ENCODE data around the gene SLC41A3.
A peak's percentile ranks its signal among the peaks of the same experiment; 100 is the strongest.

The SLC41A3 gene

DNA sequence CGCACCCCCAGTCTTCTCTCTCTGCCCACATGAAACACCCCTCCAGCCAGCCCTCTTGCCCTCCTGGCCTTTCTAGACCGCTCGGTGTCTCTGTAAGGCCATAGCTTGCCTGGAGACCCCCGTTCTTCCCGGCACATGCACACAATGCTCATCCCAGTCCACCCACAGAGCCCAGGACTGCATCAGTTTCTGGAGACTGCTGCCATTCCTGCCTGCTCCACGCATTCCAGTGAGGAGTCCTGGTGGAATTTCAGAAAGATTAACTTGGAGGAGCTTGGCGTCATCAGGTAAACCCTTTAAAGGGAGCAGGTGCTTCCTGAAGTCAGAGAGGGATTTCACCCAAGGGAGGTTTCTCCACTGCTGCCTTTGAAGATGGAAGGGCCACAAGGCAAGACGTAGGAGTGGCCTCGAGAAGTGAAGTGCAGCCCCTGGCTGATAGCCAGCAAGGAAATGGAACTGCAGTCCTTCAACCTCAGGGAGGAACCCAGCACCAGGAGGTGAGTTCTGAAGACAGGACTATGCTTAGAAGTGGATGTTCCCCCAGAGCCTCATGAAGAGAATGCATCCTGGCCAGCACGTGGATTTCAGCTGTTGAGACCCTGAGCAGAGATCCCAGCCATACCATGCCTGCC, 19.2 kb downstream of the SLC41A3 start:
- Histone ChIP-seq H3K9me3 (ENCODE audit: control insufficient read depth in 1 of 2, low read length in 2 of 2) (no peaks in the 10 kb centered on the region), H3K27ac (ENCODE audit: low read depth, low read length) (no peak overlapping the region), H3K4me1 (ENCODE audit: control insufficient read depth in 1 of 2, insufficient read depth in 2 of 2, low read length in 2 of 2) (peaks cover 0 to 11% of the 10 kb centered on the region in 2 donors), H3K36me3 (ENCODE audit: control insufficient read depth in 1 of 2, insufficient read depth in 2 of 2, low read length in 2 of 2) (peaks cover 0 to 9% of the 10 kb centered on the region in 2 donors), H3K27me3 (ENCODE audit: control insufficient read depth in 1 of 2, insufficient read depth in 2 of 2, low read length in 2 of 2) (no peaks in the 10 kb centered on the region), H3K4me3 (ENCODE audit: low read depth in 1 of 2, low read length in 2 of 2) (no peak overlapping the region), H3K9ac (ENCODE audit: low read depth in 1 of 2, low read length in 2 of 2) (no peak overlapping the region)

- no peaks in the 10 kb centered on the region for H3K27me3 ChIP-seq (ENCODE audit: control insufficient read depth in 1 of 2, insufficient read depth in 2 of 2, low read length in 2 of 2)
- H3K27ac ChIP-seq (ENCODE audit: low read depth, low read length) = no peak overlapping the region
- no peak overlapping the region for H3K4me3 ChIP-seq (ENCODE audit: low read depth in 1 of 2, low read length in 2 of 2)
- H3K9me3 ChIP-seq (ENCODE audit: control insufficient read depth in 1 of 2, low read length in 2 of 2) = no peaks in the 10 kb centered on the region
- H3K9ac ChIP-seq (ENCODE audit: low read depth in 1 of 2, low read length in 2 of 2) = no peak overlapping the region
- peaks cover 0 to 11% of the 10 kb centered on the region in 2 donors for H3K4me1 ChIP-seq (ENCODE audit: control insufficient read depth in 1 of 2, insufficient read depth in 2 of 2, low read length in 2 of 2)
- peaks cover 0 to 11% of the 10 kb centered on the region in 2 donors for H3K36me3 ChIP-seq (ENCODE audit: control insufficient read depth in 1 of 2, insufficient read depth in 2 of 2, low read length in 2 of 2)
Observed at GRCh38 chr3:126063358-126063965, 20.5 kb downstream of the SLC41A3 start.

DNA sequence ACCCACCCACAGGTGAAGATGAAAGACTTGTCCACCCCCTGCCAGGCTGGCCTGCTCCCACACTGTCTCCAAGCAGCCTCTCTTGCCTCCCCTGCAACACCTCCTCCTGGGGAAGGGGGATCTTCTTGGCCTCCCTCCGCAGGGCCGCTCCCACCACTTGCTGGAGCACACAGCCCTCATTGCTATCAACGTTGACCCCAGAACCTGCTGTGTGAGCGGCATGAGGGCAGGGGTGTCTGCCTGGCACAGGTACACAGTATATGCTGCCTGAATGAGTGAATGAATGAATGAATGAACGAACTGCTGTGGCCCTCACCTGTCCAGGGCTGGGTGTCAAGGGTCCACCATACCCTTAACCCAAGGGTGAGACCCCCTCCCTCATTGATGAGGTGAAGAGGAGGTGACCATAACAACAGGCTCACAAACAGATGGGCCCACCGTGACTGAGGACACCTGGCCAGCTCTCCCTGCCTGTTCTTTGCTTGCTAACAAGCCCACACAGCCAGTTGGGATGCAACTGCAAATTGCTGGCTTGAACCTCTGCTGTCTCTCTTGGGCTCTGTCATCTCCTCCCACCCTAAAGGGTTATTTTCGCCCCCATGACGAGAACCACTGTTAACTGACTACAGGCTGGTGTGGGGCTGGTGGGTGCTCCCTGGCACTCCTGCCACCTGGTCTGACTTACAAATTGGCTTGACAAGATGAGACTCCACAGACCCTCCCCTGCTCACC, 22.5 kb downstream of the SLC41A3 start:
- H3K27ac ChIP-seq (ENCODE audit: low read depth, low read length) = no peak overlapping the region
- H3K36me3 ChIP-seq (ENCODE audit: control insufficient read depth in 1 of 2, insufficient read depth in 2 of 2, low read length in 2 of 2) = peaks cover 0 to 4% of the 10 kb centered on the region in 2 donors
- no peaks in the 10 kb centered on the region for H3K9me3 ChIP-seq (ENCODE audit: control insufficient read depth in 1 of 2, low read length in 2 of 2)
- H3K4me1 ChIP-seq (ENCODE audit: control insufficient read depth in 1 of 2, insufficient read depth in 2 of 2, low read length in 2 of 2) = peaks cover 6 to 19% of the 10 kb centered on the region in 2 donors
- no peaks in the 10 kb centered on the region for H3K27me3 ChIP-seq (ENCODE audit: control insufficient read depth in 1 of 2, insufficient read depth in 2 of 2, low read length in 2 of 2)
- H3K4me3 ChIP-seq (ENCODE audit: low read depth in 1 of 2, low read length in 2 of 2) = no peak overlapping the region
- no peak overlapping the region for H3K9ac ChIP-seq (ENCODE audit: low read depth in 1 of 2, low read length in 2 of 2)

- Histone ChIP-seq H3K4me3 (ENCODE audit: low read depth in 1 of 2, low read length in 2 of 2) (no peak overlapping the region), H3K9ac (ENCODE audit: low read depth in 1 of 2, low read length in 2 of 2) (no peak overlapping the region), H3K27me3 (ENCODE audit: control insufficient read depth in 1 of 2, insufficient read depth in 2 of 2, low read length in 2 of 2) (no peaks in the 10 kb centered on the region), H3K9me3 (ENCODE audit: control insufficient read depth in 1 of 2, low read length in 2 of 2) (no peaks in the 10 kb centered on the region), H3K4me1 (ENCODE audit: control insufficient read depth in 1 of 2, insufficient read depth in 2 of 2, low read length in 2 of 2) (peaks cover 11 to 25% of the 10 kb centered on the region in 2 donors), H3K36me3 (ENCODE audit: control insufficient read depth in 1 of 2, insufficient read depth in 2 of 2, low read length in 2 of 2) (peaks cover 0 to 4% of the 10 kb centered on the region in 2 donors), H3K27ac (ENCODE audit: low read depth, low read length) (no peak overlapping the region)
Observed at GRCh38 chr3:126060613-126061145, 23.2 kb downstream of the SLC41A3 start.

DNA sequence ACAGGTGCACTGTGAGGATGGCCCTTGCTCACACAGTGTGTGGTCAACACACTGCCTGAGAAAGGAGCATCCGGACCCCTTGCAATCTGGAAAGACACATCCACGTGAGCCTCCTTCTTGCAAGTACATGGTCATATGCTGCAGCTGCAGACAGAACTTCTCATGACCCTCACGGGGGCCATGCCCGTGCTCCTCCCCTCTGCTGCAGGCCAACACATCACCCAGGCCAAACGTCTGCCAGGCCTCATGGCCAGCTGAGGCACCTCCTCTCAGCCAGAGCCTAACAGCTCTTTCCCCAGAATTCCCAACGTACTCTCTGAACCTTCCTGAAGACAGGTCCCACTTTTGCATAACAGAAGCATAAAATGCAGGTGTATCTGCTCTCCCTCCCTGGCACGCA, 25.3 kb downstream of the SLC41A3 start:
- no peak overlapping the region for H3K9ac ChIP-seq (ENCODE audit: low read depth in 1 of 2, low read length in 2 of 2)
- no peaks in the 10 kb centered on the region for H3K9me3 ChIP-seq (ENCODE audit: control insufficient read depth in 1 of 2, low read length in 2 of 2)
- peaks cover 0 to 4% of the 10 kb centered on the region in 2 donors for H3K36me3 ChIP-seq (ENCODE audit: control insufficient read depth in 1 of 2, insufficient read depth in 2 of 2, low read length in 2 of 2)
- peaks cover 11 to 14% of the 10 kb centered on the region in 2 donors for H3K4me1 ChIP-seq (ENCODE audit: control insufficient read depth in 1 of 2, insufficient read depth in 2 of 2, low read length in 2 of 2)
- no peaks in the 10 kb centered on the region for H3K27me3 ChIP-seq (ENCODE audit: control insufficient read depth in 1 of 2, insufficient read depth in 2 of 2, low read length in 2 of 2)
- H3K27ac ChIP-seq (ENCODE audit: low read depth, low read length) = no peak overlapping the region
- no peak overlapping the region for H3K4me3 ChIP-seq (ENCODE audit: low read depth in 1 of 2, low read length in 2 of 2)

GRCh38 chr3:126057936-126058335, 26.0 kb downstream of the SLC41A3 start:
- no peaks in the 10 kb centered on the region for H3K27me3 ChIP-seq (ENCODE audit: control insufficient read depth in 1 of 2, insufficient read depth in 2 of 2, low read length in 2 of 2)
- no peak overlapping the region for H3K4me3 ChIP-seq (ENCODE audit: low read depth in 1 of 2, low read length in 2 of 2)
- H3K9ac ChIP-seq (ENCODE audit: low read depth in 1 of 2, low read length in 2 of 2) = no peak overlapping the region
- H3K27ac ChIP-seq (ENCODE audit: low read depth, low read length) = no peak overlapping the region
- no peaks in the 10 kb centered on the region for H3K9me3 ChIP-seq (ENCODE audit: control insufficient read depth in 1 of 2, low read length in 2 of 2)
- peaks cover 0 to 4% of the 10 kb centered on the region in 2 donors for H3K36me3 ChIP-seq (ENCODE audit: control insufficient read depth in 1 of 2, insufficient read depth in 2 of 2, low read length in 2 of 2)
- H3K4me1 ChIP-seq (ENCODE audit: control insufficient read depth in 1 of 2, insufficient read depth in 2 of 2, low read length in 2 of 2) = peaks cover 11 to 14% of the 10 kb centered on the region in 2 donors

DNA sequence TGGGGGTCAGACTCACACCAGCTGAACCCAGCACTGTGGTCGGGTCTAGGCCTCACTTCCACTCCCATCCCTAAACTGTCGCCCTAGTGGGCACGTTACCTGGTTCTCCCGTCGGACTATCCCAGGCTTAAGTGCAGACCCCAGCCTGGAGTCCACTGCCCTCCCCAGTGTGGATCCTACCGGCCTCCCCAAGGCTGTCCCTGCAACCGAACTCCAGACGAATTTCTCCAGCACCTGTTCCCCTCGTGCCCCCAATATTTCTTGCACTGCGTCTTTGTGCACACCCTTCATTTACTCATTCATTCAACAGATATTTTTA, 26.5 kb downstream of the SLC41A3 start:
- H3K4me3 ChIP-seq (ENCODE audit: low read depth in 1 of 2, low read length in 2 of 2) = no peak overlapping the region
- H3K9me3 ChIP-seq (ENCODE audit: control insufficient read depth in 1 of 2, low read length in 2 of 2) = no peaks in the 10 kb centered on the region
- peaks cover 11 to 14% of the 10 kb centered on the region in 2 donors for H3K4me1 ChIP-seq (ENCODE audit: control insufficient read depth in 1 of 2, insufficient read depth in 2 of 2, low read length in 2 of 2)
- no peak overlapping the region for H3K9ac ChIP-seq (ENCODE audit: low read depth in 1 of 2, low read length in 2 of 2)
- no peak overlapping the region for H3K27ac ChIP-seq (ENCODE audit: low read depth, low read length)
- peaks cover 0 to 4% of the 10 kb centered on the region in 2 donors for H3K36me3 ChIP-seq (ENCODE audit: control insufficient read depth in 1 of 2, insufficient read depth in 2 of 2, low read length in 2 of 2)
- no peaks in the 10 kb centered on the region for H3K27me3 ChIP-seq (ENCODE audit: control insufficient read depth in 1 of 2, insufficient read depth in 2 of 2, low read length in 2 of 2)

GRCh38 chr3:126056681-126057500, 27.0 kb downstream of the SLC41A3 start:
- Histone ChIP-seq H3K36me3 (ENCODE audit: control insufficient read depth in 1 of 2, insufficient read depth in 2 of 2, low read length in 2 of 2) (peaks cover 0 to 4% of the 10 kb centered on the region in 2 donors), H3K27ac (ENCODE audit: low read depth, low read length) (no peak overlapping the region), H3K9me3 (ENCODE audit: control insufficient read depth in 1 of 2, low read length in 2 of 2) (no peaks in the 10 kb centered on the region), H3K4me3 (ENCODE audit: low read depth in 1 of 2, low read length in 2 of 2) (peak overlapping the region in 1 of 2 donors; percentile 12), H3K4me1 (ENCODE audit: control insufficient read depth in 1 of 2, insufficient read depth in 2 of 2, low read length in 2 of 2) (peaks cover 11 to 14% of the 10 kb centered on the region in 2 donors), H3K27me3 (ENCODE audit: control insufficient read depth in 1 of 2, insufficient read depth in 2 of 2, low read length in 2 of 2) (no peaks in the 10 kb centered on the region), H3K9ac (ENCODE audit: low read depth in 1 of 2, low read length in 2 of 2) (peak overlapping the region in 1 of 2 donors; percentile 33)

DNA sequence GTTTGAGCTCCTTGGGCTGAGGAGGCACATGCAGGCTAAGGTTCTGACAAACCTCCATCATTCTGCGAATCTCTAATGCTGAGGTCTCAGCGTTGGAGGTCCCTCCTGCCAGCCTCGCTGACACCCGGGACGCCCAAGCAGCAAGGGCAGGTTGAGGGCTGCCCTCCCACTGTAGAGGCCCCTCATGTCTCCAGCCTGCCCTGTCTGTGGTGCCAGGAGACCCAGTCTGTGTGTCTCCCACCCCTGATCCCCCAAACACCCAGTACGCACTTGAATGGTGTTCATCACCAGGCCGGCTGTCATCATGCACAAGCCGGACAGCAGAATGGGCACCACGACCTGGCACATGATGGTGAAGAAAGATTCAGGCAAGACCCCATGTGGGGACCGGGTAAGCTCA, 27.8 kb downstream of the SLC41A3 start:
- Histone ChIP-seq H3K36me3 (ENCODE audit: control insufficient read depth in 1 of 2, insufficient read depth in 2 of 2, low read length in 2 of 2) (peaks cover 0 to 4% of the 10 kb centered on the region in 2 donors), H3K27ac (ENCODE audit: low read depth, low read length) (no peak overlapping the region), H3K4me3 (ENCODE audit: low read depth in 1 of 2, low read length in 2 of 2) (peak overlapping the region in 1 of 2 donors; percentile 16), H3K4me1 (ENCODE audit: control insufficient read depth in 1 of 2, insufficient read depth in 2 of 2, low read length in 2 of 2) (peaks cover 11 to 14% of the 10 kb centered on the region in 2 donors), H3K27me3 (ENCODE audit: control insufficient read depth in 1 of 2, insufficient read depth in 2 of 2, low read length in 2 of 2) (no peaks in the 10 kb centered on the region), H3K9ac (ENCODE audit: low read depth in 1 of 2, low read length in 2 of 2) (no peak overlapping the region), H3K9me3 (ENCODE audit: control insufficient read depth in 1 of 2, low read length in 2 of 2) (no peaks in the 10 kb centered on the region)

Measured in duodenal mucosa (tissue), 2 donors.